PFSK-1 (cell line): ENCODE data around the gene GSE1.

Source experiments
- FOXP2 ChIP-seq: optimal IDR thresholded peaks from 2 replicates; pipeline ENCODE3; 2011; ENCODE audit warnings: borderline replicate concordance, control low read depth, inconsistent platforms; ENCODE audit not compliant: insufficient read depth; ENCODE audit errors: extremely low read length, extremely low read depth
- POLR2AphosphoS5 ChIP-seq: IDR thresholded peaks from 2 replicates; pipeline ENCODE4 v1.6.1; 2012; ENCODE audit warnings: low read depth, mild to moderate bottlenecking, control low read depth, low read length, moderate library complexity
- REST ChIP-seq, 2 experiments: IDR thresholded peaks; 2 replicates each; pipeline versions ENCODE4 v1.6.1 to v1.8.0; 2011 to 2012; ENCODE audit warnings: low read depth in 2 of 2, low read length in 2 of 2, control low read depth in 1 of 2, inconsistent platforms in 1 of 2, mild to moderate bottlenecking in 1 of 2, moderate library complexity in 1 of 2; ENCODE audit not compliant: insufficient read depth in 1 of 2
- SIN3A ChIP-seq: IDR thresholded peaks from 2 replicates; pipeline ENCODE4 v1.6.1; 2012; ENCODE audit warnings: mild to moderate bottlenecking, low read length, moderate library complexity, borderline replicate concordance; ENCODE audit not compliant: insufficient read depth
- TAF1 ChIP-seq: IDR thresholded peaks from 2 replicates; pipeline ENCODE4 v1.6.1; 2012; ENCODE audit warnings: low read length, control low read depth, borderline replicate concordance; ENCODE audit not compliant: insufficient read depth

DNA sequence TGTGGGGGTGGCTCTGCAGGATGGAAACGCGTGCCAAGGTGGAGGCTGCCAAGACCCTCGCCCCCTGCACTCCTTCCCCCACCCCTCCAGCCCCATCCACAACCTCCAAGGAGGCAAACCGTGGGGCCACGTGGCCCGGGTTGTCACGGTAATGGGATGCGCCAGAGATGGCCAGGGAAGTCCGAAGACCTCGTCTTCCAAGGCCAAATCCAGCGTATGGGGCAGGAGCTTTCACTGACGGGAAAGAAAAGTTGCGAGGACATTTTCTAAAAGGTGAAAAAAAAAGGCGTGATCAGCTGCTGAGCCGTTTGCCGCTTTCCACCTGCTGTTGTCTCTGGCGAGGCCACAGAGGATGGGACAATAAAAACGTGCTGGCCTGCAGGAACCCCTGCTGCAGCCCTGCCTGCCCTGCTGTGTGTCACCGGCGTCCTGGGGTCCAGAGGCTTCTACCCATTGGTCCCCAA lies 28.3 kb upstream of the GSE1 start:
- TF ChIP-seq SIN3A (no peak), POLR2AphosphoS5 (no peak), REST (IDR thresholded peaks at IDR 0.05; ENCODE audit: insufficient read depth in 1 of 2, low read depth in 2 of 2, low read length in 2 of 2) (no peak), TAF1 (no peak), FOXP2 (no peak)
